Thyroid gland (tissue), 4 donors: ENCODE measurements around the gene RNF227. TPM values are rescaled to one million over a fixed set of nuclear protein-coding genes. Genes with fewer than 3 reads are reported as not detected.
"Not testable (repeated sequence)": the region's sequence is repeated elsewhere in the genome, so short reads cannot be mapped to it uniquely, and the experiment has no call there.

ENCODE experiments used
- DNase-seq, 2 donors: peaks; one replicate each; pipeline ENCODE4 v3.0.0-alpha.2; 2019
- H3K27ac ChIP-seq, 3 donors: fragments of 200-600 bp; sonication (generic); 1 replicate in 2 of 3; 2 replicates in 1 of 3; pipeline ENCODE4 v1.5.1; 2016 to 2019; ENCODE audit warnings: mild to moderate bottlenecking in 1 of 3, moderate library complexity in 1 of 3
- H3K27me3 ChIP-seq: fragments of 200-600 bp; sonication (generic); one replicate; pipeline ENCODE4 v1.5.1; 2019
- H3K36me3 ChIP-seq, 2 donors: fragments of 200-600 bp; sonication (generic); one replicate each; pipeline ENCODE4 v1.5.1; 2016 to 2019
- H3K4me1 ChIP-seq, 2 donors: fragments of 200-600 bp; sonication (generic); one replicate each; pipeline ENCODE4 v1.5.1; 2017 to 2019
- H3K4me3 ChIP-seq, 3 donors: fragments of 200-600 bp; sonication (generic); replicated peaks in 1 of 3; 1 replicate in 2 of 3; 2 replicates in 1 of 3; pipeline ENCODE4 v1.5.1; 2016; ENCODE audit warnings: mild to moderate bottlenecking in 1 of 3
- H3K9me3 ChIP-seq: fragments of 200-600 bp; sonication (generic); one replicate; pipeline ENCODE4 v1.5.1; 2017
- POLR2A ChIP-seq, 2 donors: fragments of 450-650 bp; IDR thresholded peaks; one replicate each; pipeline ENCODE4 v1.6.1; 2017; ENCODE audit warnings: antibody characterized with exemption in 2 of 2, mild to moderate bottlenecking in 2 of 2, moderate library complexity in 1 of 2
- WGBS, 2 donors: methylation state at CpG; one replicate each; pipeline ENCODE4 v1.1.5; 2017; 5-methylcytosine and 5-hydroxymethylcytosine counted together
- intact Hi-C: fragments of 100-400 bp; cut with DNase I; formaldehyde crosslinking; loops from one replicate; pipeline ENCODE4 v1.15.1; 2023
- small RNA-seq: library from RNA; depleted of rRNA; stranded (forward); fragments of <200 nt; gene quantifications from one replicate; pipeline ENCODE3, GENCODE V24; 2016
- total RNA-seq, 4 donors: library from RNA; depleted of rRNA; stranded (reverse); fragments of >200 nt; gene quantifications; one replicate each; pipeline ENCODE4 v1.2.3, GENCODE V29; 2016
- TF ChIP-seq, protein P1 (sequence below), 6 experiments: fragments of 200-600 bp in 3 of 6; fragments of 450-650 bp in 3 of 6; sonication (generic) in 3 of 6; IDR thresholded peaks; one replicate each; pipeline ENCODE4 v1.5.1; 2016 to 2019; ENCODE audit warnings: antibody characterized with exemption in 6 of 6, mild to moderate bottlenecking in 2 of 6, inconsistent platforms in 1 of 6, moderate library complexity in 1 of 6

The RNF227 gene
- total RNA-seq, 4 donors from 2014 or later = 1.1 to 4.3 (median 2.2) TPM

DNA sequence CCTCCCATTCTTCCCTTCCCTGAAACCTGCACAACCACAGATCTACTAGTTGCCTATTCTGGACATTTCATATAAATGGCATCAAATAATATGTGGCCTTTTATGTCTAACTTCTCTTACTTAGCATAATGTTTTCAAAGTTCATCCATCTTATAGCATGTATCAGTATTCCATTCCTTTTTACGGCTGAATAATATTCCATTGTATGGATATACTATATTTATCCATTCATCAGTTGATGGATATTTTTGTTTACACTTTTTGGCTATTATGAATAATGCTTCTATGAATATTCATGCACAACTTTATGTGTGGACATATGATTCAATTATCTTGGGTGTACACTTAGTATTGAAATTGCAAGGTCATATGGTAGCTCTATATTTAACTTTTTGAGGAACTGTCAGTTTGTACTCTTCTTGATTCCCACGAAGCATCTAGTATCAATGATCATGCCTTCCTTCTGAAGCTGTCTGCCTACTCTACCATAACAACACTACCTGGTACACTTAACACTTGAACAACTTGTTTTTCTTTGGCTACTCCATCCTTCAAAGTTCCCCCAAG, 40.2 kb downstream of the RNF227 start:
- no peaks in the 10 kb centered on the region for H3K27me3 ChIP-seq
- TF ChIP-seq POLR2A (IDR thresholded peaks at IDR 0.05) = no peak
- TF ChIP-seq, protein P1, sequence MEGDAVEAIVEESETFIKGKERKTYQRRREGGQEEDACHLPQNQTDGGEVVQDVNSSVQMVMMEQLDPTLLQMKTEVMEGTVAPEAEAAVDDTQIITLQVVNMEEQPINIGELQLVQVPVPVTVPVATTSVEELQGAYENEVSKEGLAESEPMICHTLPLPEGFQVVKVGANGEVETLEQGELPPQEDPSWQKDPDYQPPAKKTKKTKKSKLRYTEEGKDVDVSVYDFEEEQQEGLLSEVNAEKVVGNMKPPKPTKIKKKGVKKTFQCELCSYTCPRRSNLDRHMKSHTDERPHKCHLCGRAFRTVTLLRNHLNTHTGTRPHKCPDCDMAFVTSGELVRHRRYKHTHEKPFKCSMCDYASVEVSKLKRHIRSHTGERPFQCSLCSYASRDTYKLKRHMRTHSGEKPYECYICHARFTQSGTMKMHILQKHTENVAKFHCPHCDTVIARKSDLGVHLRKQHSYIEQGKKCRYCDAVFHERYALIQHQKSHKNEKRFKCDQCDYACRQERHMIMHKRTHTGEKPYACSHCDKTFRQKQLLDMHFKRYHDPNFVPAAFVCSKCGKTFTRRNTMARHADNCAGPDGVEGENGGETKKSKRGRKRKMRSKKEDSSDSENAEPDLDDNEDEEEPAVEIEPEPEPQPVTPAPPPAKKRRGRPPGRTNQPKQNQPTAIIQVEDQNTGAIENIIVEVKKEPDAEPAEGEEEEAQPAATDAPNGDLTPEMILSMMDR (IDR thresholded peaks at IDR 0.05) = no peak
- WGBS, 2 donors = 63 to 68% methylated on average over 2 of the region's 2 CpGs
- no peaks in the 10 kb centered on the region for H3K36me3 ChIP-seq
- H3K9me3 ChIP-seq = no peaks in the 10 kb centered on the region
- intact Hi-C loops = no loop called here
- no peak overlapping the region for H3K27ac ChIP-seq
- DNase-seq = no peak
- H3K4me3 ChIP-seq = no peak overlapping the region
- H3K4me1 ChIP-seq = peaks cover 5 to 6% of the 10 kb centered on the region in 2 donors

DNA sequence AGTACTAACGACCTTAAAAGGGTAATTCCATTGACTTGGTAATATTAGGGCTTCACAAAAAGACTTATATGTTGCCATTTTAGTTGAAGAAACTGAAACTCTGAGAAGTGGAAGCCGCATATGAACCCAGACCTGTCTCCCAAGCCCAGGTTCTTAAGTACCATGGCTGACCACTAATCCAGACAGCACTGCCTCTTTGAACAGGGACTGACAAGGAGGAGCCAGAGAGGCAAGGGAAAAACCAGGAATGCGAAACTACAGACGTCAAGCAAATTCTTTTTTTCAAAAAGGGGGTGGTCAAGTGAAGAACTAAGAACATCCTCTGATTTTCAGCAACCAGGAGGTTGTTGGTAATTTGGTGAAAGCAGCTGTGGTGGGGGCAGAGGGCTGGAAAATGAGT, 43.0 kb downstream of the RNF227 start:
- H3K27me3 ChIP-seq = no peaks in the 10 kb centered on the region
- intact Hi-C loops = no loop called here
- no peaks in the 10 kb centered on the region for H3K9me3 ChIP-seq
- peaks cover 5 to 6% of the 10 kb centered on the region in 2 donors for H3K4me1 ChIP-seq
- WGBS, 2 donors = 65 to 68% methylated on average over 4 of the region's 4 CpGs
- no peak for DNase-seq
- H3K36me3 ChIP-seq = no peaks in the 10 kb centered on the region
- H3K4me3 ChIP-seq = no peak overlapping the region
- no peak for TF ChIP-seq POLR2A (IDR thresholded peaks at IDR 0.05)
- TF ChIP-seq, protein P1 (IDR thresholded peaks at IDR 0.05) = no peak
- no peak overlapping the region for H3K27ac ChIP-seq

DNA sequence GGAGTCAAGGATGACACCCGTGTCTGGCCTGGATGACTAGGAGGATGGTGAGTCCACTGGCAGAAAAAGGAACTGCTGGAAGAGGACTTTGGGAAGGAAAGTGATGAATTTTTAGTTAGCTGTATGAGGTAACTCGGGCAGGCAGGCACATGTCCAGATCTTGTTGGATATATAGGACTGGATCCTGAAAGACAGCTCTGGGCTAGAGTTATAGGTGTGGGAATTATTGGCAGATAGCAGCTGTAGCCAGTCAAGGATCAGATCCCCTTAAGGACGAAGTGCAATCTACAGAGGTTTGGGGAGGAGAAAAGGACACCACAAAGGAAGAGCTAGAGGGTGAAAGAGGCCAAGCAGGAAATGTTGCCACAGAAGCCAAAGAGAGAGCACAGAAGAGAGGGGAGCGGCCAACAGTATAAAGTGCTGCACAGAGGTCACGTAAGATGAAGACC, 48.2 kb downstream of the RNF227 start:
- H3K4me3 ChIP-seq = no peak overlapping the region
- 81 to 88% methylated on average over 5 of the region's 5 CpGs for WGBS, 2 donors
- no peaks in the 10 kb centered on the region for H3K27me3 ChIP-seq
- H3K27ac ChIP-seq = no peak overlapping the region
- H3K4me1 ChIP-seq = no peaks in the 10 kb centered on the region
- H3K36me3 ChIP-seq = peaks cover 0 to 2% of the 10 kb centered on the region in 2 donors
- TF ChIP-seq POLR2A (IDR thresholded peaks at IDR 0.05) = no peak
- TF ChIP-seq, protein P1 (IDR thresholded peaks at IDR 0.05) = no peak
- intact Hi-C loops = no loop called here
- no peak for DNase-seq
- no peaks in the 10 kb centered on the region for H3K9me3 ChIP-seq

DNA sequence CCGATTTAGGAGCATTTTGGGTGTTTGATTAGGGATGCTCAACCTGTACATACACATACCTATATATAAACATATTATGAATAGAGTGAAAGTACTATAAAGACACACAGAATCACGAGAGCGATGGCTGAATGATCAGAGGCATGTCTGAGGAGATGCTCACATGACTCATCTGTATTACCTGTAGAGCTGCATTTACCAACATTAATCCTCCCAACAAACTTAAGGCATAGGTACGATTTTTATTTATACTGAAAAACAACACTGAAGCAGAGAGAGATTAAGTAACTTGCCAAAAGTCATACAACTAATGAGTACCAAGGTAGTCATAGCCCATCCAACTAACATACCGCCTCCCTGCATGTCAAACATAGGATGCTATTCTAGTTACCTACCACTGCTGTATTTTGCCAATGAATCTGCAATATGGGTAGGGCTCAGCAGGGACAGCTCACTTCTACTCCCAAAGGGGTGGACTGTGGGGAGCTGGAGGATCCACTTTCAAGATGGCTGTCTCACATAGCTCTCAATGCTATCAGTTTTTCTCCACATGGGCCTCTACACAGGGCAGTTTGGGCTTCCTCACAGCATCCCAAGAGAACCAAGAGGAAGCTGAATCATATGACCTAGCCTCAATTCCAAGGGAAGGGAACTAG, 51.0 kb downstream of the RNF227 start:
- intact Hi-C loops = loop anchor here (5.0 kb wide), 2 partner anchors 62 to 122 kb away; partner anchors contain the start of gene KCNAB3
- Histone ChIP-seq H3K27ac (no peak overlapping the region), H3K36me3 (peaks cover 0 to 2% of the 10 kb centered on the region in 2 donors), H3K4me3 (no peak overlapping the region), H3K4me1 (no peaks in the 10 kb centered on the region), H3K27me3 (no peaks in the 10 kb centered on the region), H3K9me3 (no peaks in the 10 kb centered on the region)
- TF ChIP-seq, protein P1 (IDR thresholded peaks at IDR 0.05) = no peak
- no peak for TF ChIP-seq POLR2A (IDR thresholded peaks at IDR 0.05)
- WGBS, 2 donors = 90 to 92% methylated on average over 5 of the region's 5 CpGs
- DNase-seq = no peak

DNA sequence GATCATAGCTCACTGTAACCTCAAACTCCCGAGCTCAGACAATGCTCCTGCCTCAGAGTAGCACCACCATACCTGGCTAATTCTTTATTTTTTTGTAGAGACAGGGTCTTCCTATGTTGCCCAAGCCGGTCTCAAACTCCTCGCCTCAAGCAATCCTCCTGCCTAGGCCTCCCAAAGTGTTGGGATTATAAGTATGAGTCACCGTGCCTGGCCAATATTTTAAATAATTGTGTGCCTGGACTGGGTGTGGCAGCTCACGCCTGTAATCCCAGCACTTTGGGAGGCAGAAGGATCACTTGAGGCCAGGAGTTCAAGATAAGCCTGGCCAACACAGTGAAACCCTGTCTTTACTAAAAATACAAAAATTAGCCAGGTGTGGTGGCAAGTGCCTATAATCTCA, 51.7 kb downstream of the RNF227 start:
- H3K4me3 ChIP-seq, H3K27me3 ChIP-seq, H3K4me1 ChIP-seq, H3K27ac ChIP-seq, H3K36me3 ChIP-seq, DNase-seq, H3K9me3 ChIP-seq: not testable (repeated sequence)
- 74 to 83% methylated on average over 5 of the region's 5 CpGs for WGBS, 2 donors
- intact Hi-C loops = loop anchor here (5.0 kb wide), 2 partner anchors 63 to 123 kb away; partner anchors contain the start of gene KCNAB3

Small RNA genes lying within 50 kb of the gene (small RNA-seq; reads per million reads assigned to genes)
- 97.6 reads per million, percentile 96 among the genes with 10 or more reads in this experiment for gene SCARNA21

Other genes starting within 250 kb of the RNF227 start
- gene TP53, start 228.8 kb downstream of the RNF227 start, total RNA-seq = 10 to 100 TPM; 16.4 to 66.4 (median 35.6) TPM
- gene WRAP53, start 227.8 kb downstream of the RNF227 start, total RNA-seq = 1 to 10 TPM; 2.9 to 8.0 (median 4.6) TPM
- gene EFNB3, start 211.1 kb downstream of the RNF227 start, total RNA-seq = under 1 TPM in 3 of 4 donors, not detected in 1; 0.27 to 0.38 (median 0.33) TPM
- under 1 TPM in 3 of 4 donors, not detected in 1; under 0.01 to 0.22 (median 0.20) TPM for gene DNAH2, start 198.5 kb downstream of the RNF227 start, total RNA-seq
- gene KDM6B, start 82.1 kb downstream of the RNF227 start, total RNA-seq = 10 to 100 TPM in 2 of 4 donors, 1 to 10 TPM in 2; 4.8 to 14.4 (median 10.4) TPM
- gene TMEM88, start 61.2 kb downstream of the RNF227 start, total RNA-seq = 10 to 100 TPM; 12.3 to 39.5 (median 18.4) TPM
- gene NAA38, start 58.7 kb downstream of the RNF227 start, total RNA-seq = 100 to 1,000 TPM in 2 of 4 donors, 10 to 100 TPM in 2; 24.6 to 180 (median 79.6) TPM
- 10 to 100 TPM; 14.9 to 29.5 (median 23.5) TPM for gene CYB5D1, start 58.3 kb downstream of the RNF227 start, total RNA-seq
- gene CHD3, start 27.5 kb downstream of the RNF227 start, total RNA-seq = 100 to 1,000 TPM in 1 of 4 donors, 10 to 100 TPM in 3; 78.9 to 117 (median 91.4) TPM
- gene KCNAB3, start 13.6 kb upstream of the RNF227 start, total RNA-seq = 1 to 10 TPM in 2 of 4 donors, under 1 TPM in 2; 0.40 to 3.7 (median 1.5) TPM
- 10 to 100 TPM; 40.2 to 59.0 (median 53.4) TPM for gene TRAPPC1, start 15.7 kb upstream of the RNF227 start, total RNA-seq
- 10 to 100 TPM; 21.0 to 35.9 (median 28.0) TPM for gene CNTROB, start 15.9 kb upstream of the RNF227 start, total RNA-seq
- gene GUCY2D, start 86.3 kb upstream of the RNF227 start, total RNA-seq = not detected
- 1 to 10 TPM in 3 of 4 donors, under 1 TPM in 1; 0.67 to 3.3 (median 1.1) TPM for gene ALOX15B, start 122.8 kb upstream of the RNF227 start, total RNA-seq
- not detected for gene ALOX12B, start 171.4 kb upstream of the RNF227 start, total RNA-seq
- gene ALOXE3, start 202.2 kb upstream of the RNF227 start, total RNA-seq = not detected
- 1 to 10 TPM in 1 of 4 donors, not detected in 3; 1.7 TPM for gene HES7, start 207.8 kb upstream of the RNF227 start, total RNA-seq
- gene PER1, start 236.1 kb upstream of the RNF227 start, total RNA-seq = 100 to 1,000 TPM in 3 of 4 donors, 10 to 100 TPM in 1; 85.2 to 148 (median 137) TPM
- gene VAMP2, start 246.7 kb upstream of the RNF227 start, total RNA-seq = 10 to 100 TPM; 30.6 to 35.2 (median 33.4) TPM